H9 (cell line): ENCODE results near the gene CHCHD6. TPM values are rescaled to one million over a fixed set of nuclear protein-coding genes. Genes with fewer than 3 reads are reported as not detected.

Source experiments
- DNase-seq: peaks from one replicate; pipeline ENCODE4 v3.0.0-alpha.2; 2017
- H2AFZ ChIP-seq: one replicate; pipeline ENCODE4 v1.6.1; 2013; ENCODE audit warnings: mild to moderate bottlenecking, low read length, control low read depth, moderate library complexity
- H2AK5ac ChIP-seq: 2 replicates; pipeline ENCODE4 v1.6.1; 2013; ENCODE audit warnings: low read length, control low read depth, mixed read lengths; ENCODE audit not compliant: insufficient read length
- H2BK120ac ChIP-seq: one replicate; pipeline ENCODE4 v1.6.1; 2013; ENCODE audit warnings: low read depth, mild to moderate bottlenecking, low read length, control low read depth, inconsistent platforms; ENCODE audit not compliant: poor library complexity, severe bottlenecking
- H2BK12ac ChIP-seq: 2 replicates; pipeline ENCODE4 v1.6.1; 2013; ENCODE audit warnings: low read length, control low read depth, mixed read lengths, low read depth; ENCODE audit not compliant: insufficient read length
- H2BK15ac ChIP-seq: 2 replicates; pipeline ENCODE4 v1.6.1; 2013; ENCODE audit warnings: low read depth, low read length, control low read depth
- H2BK20ac ChIP-seq: one replicate; pipeline ENCODE4 v1.6.1; 2013; ENCODE audit warnings: low read depth, mild to moderate bottlenecking, low read length, control low read depth, inconsistent platforms; ENCODE audit not compliant: poor library complexity, severe bottlenecking
- H2BK5ac ChIP-seq: 2 replicates; pipeline ENCODE4 v1.6.1; 2013; ENCODE audit warnings: low read length, control low read depth, mixed read lengths; ENCODE audit not compliant: insufficient read length
- H3K14ac ChIP-seq: 2 replicates; pipeline ENCODE4 v1.6.1; 2013; ENCODE audit warnings: low read length, control low read depth; ENCODE audit not compliant: insufficient read depth
- H3K18ac ChIP-seq: 2 replicates; pipeline ENCODE4 v1.6.1; 2013; ENCODE audit warnings: low read depth, mild to moderate bottlenecking, mixed read lengths, low read length, control low read depth; ENCODE audit not compliant: insufficient read length
- H3K23ac ChIP-seq: 2 replicates; pipeline ENCODE4 v1.6.1; 2013; ENCODE audit warnings: low read length, control low read depth, mixed read lengths, low read depth; ENCODE audit not compliant: insufficient read length
- H3K23me2 ChIP-seq: 2 replicates; pipeline ENCODE4 v1.6.1; 2013; ENCODE audit warnings: low read depth, mild to moderate bottlenecking, mixed read lengths, low read length, control low read depth; ENCODE audit not compliant: insufficient read length, poor library complexity, severe bottlenecking
- H3K27ac ChIP-seq: 2 replicates; pipeline ENCODE4 v1.5.1; 2013; ENCODE audit warnings: low read length, control low read depth, mixed read lengths, low read depth; ENCODE audit not compliant: insufficient read length
- H3K27me3 ChIP-seq: 2 replicates; pipeline ENCODE4 v1.6.1; 2013; ENCODE audit warnings: low read length, control low read depth, inconsistent platforms; ENCODE audit not compliant: insufficient read depth
- H3K4ac ChIP-seq: 2 replicates; pipeline ENCODE4 v1.6.1; 2013; ENCODE audit warnings: low read depth, mild to moderate bottlenecking, control low read depth, inconsistent platforms, low read length, moderate library complexity
- H3K4me1 ChIP-seq: 2 replicates; pipeline ENCODE4 v1.6.1; 2013; ENCODE audit warnings: low read length, control low read depth, inconsistent platforms; ENCODE audit not compliant: insufficient read depth
- H3K4me2 ChIP-seq: 2 replicates; pipeline ENCODE4 v1.6.1; 2013; ENCODE audit warnings: low read length, control low read depth, mixed read lengths; ENCODE audit not compliant: insufficient read length, insufficient read depth
- H3K56ac ChIP-seq: 2 replicates; pipeline ENCODE4 v1.6.1; 2013; ENCODE audit warnings: low read depth, mild to moderate bottlenecking, mixed read lengths, low read length, control low read depth; ENCODE audit not compliant: insufficient read length
- H3K79me1 ChIP-seq: 2 replicates; pipeline ENCODE4 v1.6.1; 2013; ENCODE audit warnings: low read depth, mild to moderate bottlenecking, moderate library complexity, low read length, control low read depth, inconsistent platforms; ENCODE audit not compliant: insufficient read depth, poor library complexity, severe bottlenecking
- H3K79me2 ChIP-seq: 2 replicates; pipeline ENCODE4 v1.6.1; 2013; ENCODE audit warnings: low read length, control low read depth, inconsistent platforms; ENCODE audit not compliant: insufficient read depth
- H3K9ac ChIP-seq: 2 replicates; pipeline ENCODE4 v1.6.1; 2013; ENCODE audit warnings: low read length, control low read depth, mixed read lengths; ENCODE audit not compliant: insufficient read length; ENCODE audit errors: extremely low read depth
- H3K9me3 ChIP-seq: one replicate; pipeline ENCODE4 v1.6.1; 2013; ENCODE audit warnings: low read depth, low read length, inconsistent platforms; ENCODE audit not compliant: control insufficient read depth
- H3T11ph ChIP-seq: one replicate; pipeline ENCODE4 v1.6.1; 2013; ENCODE audit warnings: mild to moderate bottlenecking, low read length, control low read depth, inconsistent platforms
- H4K20me1 ChIP-seq: one replicate; pipeline ENCODE4 v1.6.1; 2013; ENCODE audit not compliant: control insufficient read depth, insufficient read length, insufficient read depth
- H4K5ac ChIP-seq: 2 replicates; pipeline ENCODE4 v1.6.1; 2013; ENCODE audit warnings: low read depth, mild to moderate bottlenecking, mixed read lengths, low read length, control low read depth; ENCODE audit not compliant: insufficient read length
- H4K8ac ChIP-seq: replicated peaks from 2 replicates; pipeline ENCODE4 v1.6.1; 2013; ENCODE audit warnings: low read length, control low read depth, mixed read lengths, low read depth; ENCODE audit not compliant: insufficient read length
- H4K91ac ChIP-seq: 2 replicates; pipeline ENCODE4 v1.6.1; 2013; ENCODE audit warnings: low read depth, mild to moderate bottlenecking, moderate library complexity, mixed read lengths, low read length, control low read depth; ENCODE audit not compliant: insufficient read length
- H3K27ac Mint-ChIP-seq, 3 experiments: 2 replicates in 2 of 3; 3 replicates in 1 of 3; pipeline ENCODE4 v1.8.0; 2020 to 2021; ENCODE audit warnings: mixed read lengths in 3 of 3, mild to moderate bottlenecking in 1 of 3, moderate library complexity in 1 of 3
- H3K27me3 Mint-ChIP-seq: 2 replicates; pipeline ENCODE4 v1.8.0; 2021; ENCODE audit warnings: low read depth, mild to moderate bottlenecking, moderate library complexity, mixed read lengths
- H3K36me3 Mint-ChIP-seq, 3 experiments: 2 replicates in 2 of 3; 3 replicates in 1 of 3; pipeline ENCODE4 v1.8.0; 2020 to 2021; ENCODE audit warnings: low read depth in 3 of 3, mixed read lengths in 3 of 3; ENCODE audit not compliant: insufficient read depth in 1 of 3
- H3K4me1 Mint-ChIP-seq, 2 experiments: 2 replicates each; pipeline ENCODE4 v1.8.0; 2020; ENCODE audit warnings: mixed read lengths in 2 of 2
- H3K4me3 Mint-ChIP-seq, 2 experiments: 2 replicates in 1 of 2; 3 replicates in 1 of 2; pipeline ENCODE4 v1.8.0; 2020 to 2021; ENCODE audit warnings: mild to moderate bottlenecking in 2 of 2, mixed read lengths in 2 of 2, moderate library complexity in 1 of 2
- H3K9me3 Mint-ChIP-seq, 2 experiments: 2 replicates in 1 of 2; 3 replicates in 1 of 2; pipeline ENCODE4 v1.8.0; 2020; ENCODE audit warnings: mild to moderate bottlenecking in 2 of 2, mixed read lengths in 2 of 2, moderate library complexity in 1 of 2
- CTCF ChIP-seq: fragments of 200-600 bp; sonication (generic); conservative IDR thresholded peaks from 3 replicates; pipeline ENCODE4 v1.8.0; 2021; ENCODE audit warnings: antibody characterized with exemption, mild to moderate bottlenecking
- WGBS: extraction: QIAGEN DNeasy Blood & Tissue Kit; methylation state at CpG from one replicate; pipeline ENCODE4 v1.1.7; 2013; ENCODE audit warnings: missing lambda C conversion rate, low lambda C conversion rate, mixed read lengths; ENCODE audit not compliant: insufficient read length; ENCODE audit errors: extremely low coverage; 5-methylcytosine and 5-hydroxymethylcytosine counted together
- total RNA-seq: library from RNA; stranded (reverse); gene quantifications from 2 replicates; pipeline ENCODE4 v1.2.1, GENCODE V29; 2021

CHCHD6 gene
- total RNA-seq, 1 experiment from 2014 or later, result 34.2 TPM

- H4K8ac ChIP-seq, result no peak overlapping the region
- H3K79me1 ChIP-seq, result no peaks in the 10 kb centered on the region
- no peak overlapping the region for H2AK5ac ChIP-seq
- no peak overlapping the region for H2AFZ ChIP-seq
- Mint-ChIP-seq H3K4me1 (peaks cover 16 to 30% of the 10 kb centered on the region in 2 experiments), H3K27ac (no peak overlapping the region), H3K9me3 (peaks cover 6% of the 10 kb centered on the region in 2 experiments), H3K36me3 (no peaks in the 10 kb centered on the region), H3K4me3 (peak overlapping the region in 1 of 2 experiments; percentile 25; a peak in 1 of 5 replicates), H3K27me3 (peaks cover 51% of the 10 kb centered on the region)
- H3K4me1 ChIP-seq, result no peaks in the 10 kb centered on the region
- H3K27me3 ChIP-seq, result no peaks in the 10 kb centered on the region; the same call in 1 of the 2 replicates
- no peak overlapping the region for H2BK15ac ChIP-seq
- no peak overlapping the region for H3K27ac ChIP-seq
- H3K9ac ChIP-seq, result no peak overlapping the region
- no peaks in the 10 kb centered on the region for H3K79me2 ChIP-seq
- no peak overlapping the region for H3K23ac ChIP-seq
- H3K4me2 ChIP-seq, result peak overlapping the region; percentile 4
- no peak overlapping the region for H4K5ac ChIP-seq
- no peak overlapping the region for H2BK12ac ChIP-seq
- no peak overlapping the region for H3K18ac ChIP-seq
- no peak overlapping the region for H3K56ac ChIP-seq
- no peaks in the 10 kb centered on the region for H4K20me1 ChIP-seq
- no peaks in the 10 kb centered on the region for H3K9me3 ChIP-seq
- H3K14ac ChIP-seq, result no peak overlapping the region; the same call in 1 of the 2 replicates
- H4K91ac ChIP-seq, result no peak overlapping the region
- no peak overlapping the region for H3K4ac ChIP-seq
- TF ChIP-seq CTCF, result peak; percentile 97
- H2BK120ac ChIP-seq, result no peak overlapping the region
- H2BK20ac ChIP-seq, result no peak overlapping the region
- no peaks in the 10 kb centered on the region for H3K23me2 ChIP-seq
- no peak overlapping the region for H3T11ph ChIP-seq
- WGBS, result no CpG with 5 or more reads among the region's 20 CpGs
- peak; percentile 91 for DNase-seq
- H2BK5ac ChIP-seq, result no peak overlapping the region
These were observed 24.7 kb upstream of the CHCHD6 start for GRCh38 chr3:126679318-126679751.
